Activated CD8-positive, alpha-beta memory T cell treated with anti-CD3 and anti-CD28 coated beads, Interleukin-2, amount 50 U/mL, for 24 hours (primary cell): ENCODE measurements around the gene VPS37B.

ENCODE experiments used
- DNase-seq: peaks from one replicate; pipeline ENCODE4 v3.0.0-alpha.2; 2020; ENCODE audit errors: extremely low read depth

The VPS37B gene

GRCh38 chr12:122840580-122841513 lies 55.1 kb downstream of the VPS37B start:
- no peak for DNase-seq

- DNase-seq = no peak
Measured at GRCh38 chr12:122839907-122840554, 55.9 kb downstream of the VPS37B start.

GRCh38 chr12:122838841-122839240 lies 57.1 kb downstream of the VPS37B start:
- DNase-seq = no peak

- DNase-seq = no peak
Measured at GRCh38 chr12:122837306-122838265, 58.3 kb downstream of the VPS37B start.

GRCh38 chr12:122836027-122836921 lies 59.6 kb downstream of the VPS37B start:
- no peak for DNase-seq

- DNase-seq = no peak
Measured at GRCh38 chr12:122835750-122836026, 60.2 kb downstream of the VPS37B start.

GRCh38 chr12:122834921-122835749 lies 60.8 kb downstream of the VPS37B start, which contains the start of gene HIP1R:
HIP1R (plus strand) TSS chr12:122835457; CDS start chr12:122835551, 94 bp downstream.
- no peak for DNase-seq

GRCh38 chr12:122834104-122834920 lies 61.6 kb downstream of the VPS37B start:
- no peak for DNase-seq

- DNase-seq = no peak
Measured at GRCh38 chr12:122830517-122831214, 65.3 kb downstream of the VPS37B start.

GRCh38 chr12:122827258-122827657 lies 68.7 kb downstream of the VPS37B start:
- DNase-seq = no peak

GRCh38 chr12:122825773-122826724 lies 69.9 kb downstream of the VPS37B start:
- no peak for DNase-seq

GRCh38 chr12:122823429-122823828 lies 72.5 kb downstream of the VPS37B start:
- no peak for DNase-seq

- DNase-seq = no peak
Measured at GRCh38 chr12:122820838-122821271, 75.1 kb downstream of the VPS37B start.

GRCh38 chr12:122820138-122820537 lies 75.8 kb downstream of the VPS37B start:
- DNase-seq = no peak

GRCh38 chr12:122819209-122819785 lies 76.6 kb downstream of the VPS37B start:
- no peak for DNase-seq
